PC-9 (cell line): ENCODE data around the gene TRIM27.

Experiments used
- CTCF ChIP-seq: fragments of 200-600 bp; sonication (generic); conservative IDR thresholded peaks from 2 replicates; pipeline ENCODE4 v1.6.1; 2017; ENCODE audit warnings: mixed run types, antibody characterized with exemption, mild to moderate bottlenecking, moderate library complexity
- EZH2 ChIP-seq: fragments of 200-600 bp; sonication (generic); IDR thresholded peaks from 2 replicates; pipeline ENCODE4 v1.8.0; 2017; ENCODE audit warnings: antibody characterized with exemption, low read depth

DNA sequence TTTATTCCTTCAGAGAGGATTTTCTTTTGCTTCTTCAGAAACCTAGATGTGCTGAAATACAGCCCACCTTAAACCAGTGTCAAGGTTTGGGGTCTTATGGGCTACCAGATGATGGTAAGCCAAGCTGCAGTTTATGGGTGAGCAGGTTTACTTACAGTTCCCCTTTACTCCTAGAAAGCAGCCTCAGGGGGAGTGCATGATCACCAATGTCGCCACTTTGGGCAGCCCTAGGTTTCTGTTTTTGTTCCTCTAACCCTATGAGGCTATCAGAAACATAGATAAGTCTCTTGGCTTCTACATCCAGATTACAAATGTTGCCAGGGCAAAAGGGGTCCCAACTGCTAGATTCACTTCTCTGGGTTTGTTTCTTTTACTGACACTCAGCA lies 67.2 kb downstream of the TRIM27 start:
- no peak for TF ChIP-seq CTCF
- TF ChIP-seq EZH2, result no peak
